Ascending aorta (tissue), 2 donors: ENCODE measurements around the gene CX3CR1. TPM values are rescaled to one million over a fixed set of nuclear protein-coding genes. Genes with fewer than 3 reads are reported as not detected.

Source experiments
- DNase-seq, 2 donors: peaks; one replicate each; pipeline ENCODE4 v3.0.0-alpha.2; 2019; ENCODE audit warnings: low spot score in 2 of 2
- H3K27ac ChIP-seq, 2 donors: fragments of 200-600 bp; sonication (generic); one replicate each; pipeline ENCODE4 v1.5.1; 2016 to 2017; ENCODE audit warnings: mild to moderate bottlenecking in 1 of 2
- H3K27me3 ChIP-seq: fragments of 200-600 bp; sonication (generic); one replicate; pipeline ENCODE4 v1.5.1; 2017
- H3K36me3 ChIP-seq, 2 donors: fragments of 200-600 bp; sonication (generic); one replicate each; pipeline ENCODE4 v1.5.1; 2016
- H3K4me1 ChIP-seq, 2 donors: fragments of 200-600 bp; sonication (generic); one replicate each; pipeline ENCODE4 v1.5.1; 2016 to 2017; ENCODE audit warnings: mild to moderate bottlenecking in 1 of 2
- H3K4me3 ChIP-seq, 2 donors: fragments of 200-600 bp; sonication (generic); one replicate each; pipeline ENCODE4 v1.5.1; 2016 to 2017; ENCODE audit warnings: mild to moderate bottlenecking in 1 of 2
- H3K9me3 ChIP-seq, 2 donors: fragments of 200-600 bp; sonication (generic); one replicate each; pipeline ENCODE4 v1.5.1; 2016
- intact Hi-C: fragments of 100-400 bp; cut with DNase I; formaldehyde crosslinking; loops from one replicate; pipeline ENCODE4 v1.15.1; 2023
- total RNA-seq: library from RNA; depleted of rRNA; stranded (reverse); fragments of >200 nt; gene quantifications from one replicate; pipeline ENCODE4 v1.1.0, GENCODE V29; 2016
- TF ChIP-seq, protein P1 (sequence below), 3 experiments: fragments of 200-600 bp in 2 of 3; fragments of 450-650 bp in 1 of 3; sonication (generic) in 2 of 3; IDR thresholded peaks; one replicate each; pipeline ENCODE4 v1.5.1; 2016 to 2019; ENCODE audit warnings: antibody characterized with exemption in 3 of 3, mild to moderate bottlenecking in 1 of 3, moderate library complexity in 1 of 3

Gene CX3CR1
- total RNA-seq, 1 donor from 2014 or later: not detected

DNA sequence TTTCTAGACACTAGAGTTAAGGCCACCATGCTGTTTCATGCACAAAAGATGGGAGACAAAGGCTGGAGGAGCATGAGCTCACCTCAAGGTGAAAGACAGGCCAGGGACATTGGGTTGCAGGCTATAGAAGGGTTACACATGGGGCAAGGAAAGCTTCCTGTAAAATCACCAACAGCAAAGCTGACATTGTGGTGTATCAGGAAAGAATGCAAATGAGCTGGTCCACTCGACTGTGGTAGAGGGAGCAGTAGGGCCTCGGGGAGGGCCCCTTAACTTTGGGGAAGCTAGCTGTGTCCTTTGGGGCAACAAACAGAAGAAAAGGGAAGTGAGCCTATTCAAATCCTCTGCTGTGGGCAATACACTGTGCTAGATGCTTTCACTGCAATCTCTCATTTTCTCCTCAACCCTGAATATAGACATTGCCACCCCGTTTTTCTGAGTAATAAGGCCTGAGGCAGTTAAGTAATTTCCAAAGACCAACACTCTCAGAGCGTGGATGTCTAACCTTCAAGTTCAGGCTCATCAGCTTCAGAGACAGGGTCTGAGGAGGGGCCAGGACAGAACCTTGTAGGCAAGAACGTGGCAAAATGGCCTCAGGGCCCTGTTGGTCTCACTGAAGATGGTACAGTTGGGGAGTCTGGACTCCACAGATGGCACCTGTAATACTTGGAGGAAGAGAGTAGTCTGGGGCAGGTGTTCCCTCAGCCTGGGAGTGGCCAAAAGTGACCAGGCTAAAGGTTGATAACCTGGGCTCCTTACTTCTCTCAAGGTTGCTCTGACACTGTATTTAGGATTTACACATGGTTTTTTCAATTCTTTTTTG lies 24.1 kb downstream of the CX3CR1 start:
- peak in 1 of 2 donors; percentile 15 for DNase-seq
- Histone ChIP-seq H3K27me3 (no peaks in the 10 kb centered on the region), H3K27ac (no peak overlapping the region), H3K4me1 (peaks cover 0 to 2% of the 10 kb centered on the region in 2 donors), H3K36me3 (no peaks in the 10 kb centered on the region), H3K4me3 (no peak overlapping the region), H3K9me3 (no peaks in the 10 kb centered on the region)
- intact Hi-C loops: no loop called here
- TF ChIP-seq, protein P1, sequence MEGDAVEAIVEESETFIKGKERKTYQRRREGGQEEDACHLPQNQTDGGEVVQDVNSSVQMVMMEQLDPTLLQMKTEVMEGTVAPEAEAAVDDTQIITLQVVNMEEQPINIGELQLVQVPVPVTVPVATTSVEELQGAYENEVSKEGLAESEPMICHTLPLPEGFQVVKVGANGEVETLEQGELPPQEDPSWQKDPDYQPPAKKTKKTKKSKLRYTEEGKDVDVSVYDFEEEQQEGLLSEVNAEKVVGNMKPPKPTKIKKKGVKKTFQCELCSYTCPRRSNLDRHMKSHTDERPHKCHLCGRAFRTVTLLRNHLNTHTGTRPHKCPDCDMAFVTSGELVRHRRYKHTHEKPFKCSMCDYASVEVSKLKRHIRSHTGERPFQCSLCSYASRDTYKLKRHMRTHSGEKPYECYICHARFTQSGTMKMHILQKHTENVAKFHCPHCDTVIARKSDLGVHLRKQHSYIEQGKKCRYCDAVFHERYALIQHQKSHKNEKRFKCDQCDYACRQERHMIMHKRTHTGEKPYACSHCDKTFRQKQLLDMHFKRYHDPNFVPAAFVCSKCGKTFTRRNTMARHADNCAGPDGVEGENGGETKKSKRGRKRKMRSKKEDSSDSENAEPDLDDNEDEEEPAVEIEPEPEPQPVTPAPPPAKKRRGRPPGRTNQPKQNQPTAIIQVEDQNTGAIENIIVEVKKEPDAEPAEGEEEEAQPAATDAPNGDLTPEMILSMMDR (IDR thresholded peaks at IDR 0.05): no peak

DNA sequence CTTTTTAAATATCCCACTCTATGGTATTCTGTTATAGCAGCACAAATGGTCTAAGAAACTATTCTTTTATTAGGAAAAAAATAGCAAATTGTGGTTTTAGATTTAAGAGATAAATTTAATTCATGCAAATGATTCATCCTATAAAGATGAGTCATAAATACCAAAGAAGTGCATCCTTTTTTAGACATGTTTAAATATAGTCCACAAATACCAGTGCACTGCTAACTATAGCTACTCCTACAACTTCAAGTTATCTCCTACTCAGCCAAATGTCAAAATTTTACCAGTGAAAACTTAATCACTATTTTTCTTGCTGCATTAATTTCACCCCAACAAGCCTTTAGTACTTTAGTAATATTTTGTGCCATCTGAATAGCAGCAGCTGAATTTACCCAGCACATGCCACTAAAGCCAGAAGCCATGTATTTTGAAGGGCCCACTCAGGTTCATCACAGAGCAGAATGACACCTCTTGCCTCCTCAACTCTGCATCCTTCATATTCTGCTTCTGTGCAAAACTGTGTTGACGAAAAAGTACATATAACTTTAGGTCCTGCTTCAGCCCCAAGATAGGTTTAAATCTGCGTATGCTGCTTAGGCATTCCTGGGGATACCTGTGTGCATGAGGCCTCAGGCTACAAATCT lies 24.9 kb downstream of the CX3CR1 start:
- no peaks in the 10 kb centered on the region for H3K9me3 ChIP-seq
- TF ChIP-seq, protein P1 (IDR thresholded peaks at IDR 0.05): no peak
- H3K27me3 ChIP-seq: no peaks in the 10 kb centered on the region
- H3K4me1 ChIP-seq: peaks cover 0 to 8% of the 10 kb centered on the region in 2 donors
- no peak overlapping the region for H3K4me3 ChIP-seq
- H3K36me3 ChIP-seq: no peaks in the 10 kb centered on the region
- intact Hi-C loops: no loop called here
- no peak for DNase-seq
- H3K27ac ChIP-seq: no peak overlapping the region

DNA sequence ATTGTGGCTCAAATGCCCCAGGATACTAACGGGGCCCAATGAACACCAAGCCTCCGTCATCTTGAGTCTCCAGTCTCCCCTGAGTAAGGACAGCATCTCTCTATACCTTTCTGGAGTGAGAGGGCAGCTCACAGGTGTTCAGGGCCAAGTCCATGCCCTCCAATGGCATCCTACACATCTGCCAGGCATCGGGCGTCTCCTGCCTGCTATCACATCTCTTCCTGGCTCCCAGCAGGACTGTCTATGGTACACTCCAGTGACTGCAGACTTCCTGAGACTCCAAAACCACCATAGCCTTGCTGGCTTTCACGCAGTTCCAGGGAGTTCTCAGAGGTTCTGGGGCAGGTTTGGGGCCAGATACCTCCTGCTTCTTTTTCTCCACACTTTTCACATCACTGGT lies 28.3 kb downstream of the CX3CR1 start:
- no peaks in the 10 kb centered on the region for H3K27me3 ChIP-seq
- H3K9me3 ChIP-seq: no peaks in the 10 kb centered on the region
- DNase-seq: peak in 1 of 2 donors; percentile 15
- intact Hi-C loops: no loop called here
- peaks cover 0 to 10% of the 10 kb centered on the region in 2 donors for H3K4me1 ChIP-seq
- TF ChIP-seq, protein P1 (IDR thresholded peaks at IDR 0.05): no peak
- no peak overlapping the region for H3K4me3 ChIP-seq
- H3K36me3 ChIP-seq: no peaks in the 10 kb centered on the region
- H3K27ac ChIP-seq: no peak overlapping the region

DNA sequence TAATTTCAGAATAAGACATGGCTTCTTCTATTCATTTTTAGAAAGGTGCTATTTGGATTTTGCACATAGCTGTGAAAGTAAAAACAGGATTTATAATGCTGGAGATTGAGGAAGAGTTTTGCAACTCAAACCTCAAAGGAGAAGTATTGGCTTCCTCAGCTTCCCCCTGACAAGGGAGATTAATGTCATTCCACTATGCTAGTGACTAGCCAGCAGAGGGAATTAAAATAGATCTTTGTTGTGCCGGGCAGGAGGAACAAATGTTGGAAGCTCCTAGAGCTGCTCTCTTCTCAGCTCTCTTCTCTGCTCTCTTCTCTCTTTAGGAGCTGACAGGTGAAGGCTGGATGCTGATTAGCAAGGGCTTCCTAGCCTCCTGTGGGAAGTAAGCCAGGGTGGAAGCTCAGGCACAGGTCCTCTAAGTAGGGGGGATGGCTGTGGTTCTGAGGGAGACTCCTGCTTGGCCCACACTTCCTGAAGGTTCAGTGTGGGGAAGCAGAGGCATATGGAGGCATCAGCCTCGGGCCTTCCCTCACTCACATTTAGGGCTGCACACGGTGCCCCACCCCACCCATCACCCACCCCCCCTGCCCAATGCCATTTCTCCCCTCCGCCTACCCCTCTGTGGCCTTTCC lies 29.6 kb downstream of the CX3CR1 start:
- intact Hi-C loops: no loop called here

DNA sequence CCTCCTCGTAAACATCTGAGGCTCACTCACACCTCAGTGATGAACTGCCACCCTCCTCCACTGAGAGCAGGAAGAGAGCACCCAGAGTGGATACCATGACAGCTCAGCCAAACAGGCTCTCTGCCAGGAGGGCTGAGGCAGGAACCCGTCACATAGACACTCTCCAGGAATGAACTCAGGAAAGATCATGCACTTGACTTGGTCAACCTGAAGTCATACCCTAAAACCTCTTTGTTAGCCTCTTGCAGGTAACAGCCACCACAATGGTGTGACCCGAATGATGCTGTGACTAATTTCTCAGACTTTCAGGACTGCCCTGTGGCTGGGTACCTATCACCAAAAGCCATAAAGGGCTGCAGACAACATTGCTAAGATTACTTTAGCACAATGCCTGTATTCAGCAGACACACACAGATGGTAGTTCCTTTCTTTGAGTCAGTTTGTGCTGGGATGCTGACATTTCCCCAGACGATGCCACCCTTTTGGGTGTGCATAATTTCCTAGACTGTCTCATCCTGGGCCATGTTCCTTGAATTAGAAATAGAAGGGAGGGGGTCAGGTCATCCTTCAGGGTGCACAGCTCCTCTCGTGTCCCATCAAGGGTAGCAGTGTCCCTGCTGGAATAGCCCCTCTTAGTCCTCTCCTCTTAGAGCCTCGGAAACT lies 30.3 kb downstream of the CX3CR1 start:
- Histone ChIP-seq H3K4me3 (no peak overlapping the region), H3K27ac (no peak overlapping the region), H3K4me1 (peaks cover 0 to 10% of the 10 kb centered on the region in 2 donors), H3K27me3 (no peaks in the 10 kb centered on the region), H3K36me3 (no peaks in the 10 kb centered on the region), H3K9me3 (no peaks in the 10 kb centered on the region)
- TF ChIP-seq, protein P1 (IDR thresholded peaks at IDR 0.05): no peak
- intact Hi-C loops: no loop called here
- no peak for DNase-seq

More for the DNA sequence above, 29.6 kb downstream of the CX3CR1 start:
- no peak overlapping the region for H3K4me3 ChIP-seq
- H3K27me3 ChIP-seq: no peaks in the 10 kb centered on the region
- no peak for DNase-seq
- peak overlapping the region; percentile 42 to 43 for H3K27ac ChIP-seq
- TF ChIP-seq, protein P1 (IDR thresholded peaks at IDR 0.05): no peak
- peaks cover 0 to 10% of the 10 kb centered on the region in 2 donors for H3K4me1 ChIP-seq
- no peaks in the 10 kb centered on the region for H3K9me3 ChIP-seq
- no peaks in the 10 kb centered on the region for H3K36me3 ChIP-seq
